ENCODE data around the gene SF3B1. TPM values are rescaled to one million over a fixed set of nuclear protein-coding genes. Genes with fewer than 3 reads are reported as not detected.

SF3B1 gene
- total RNA-seq = 163 and 188 TPM in 2 replicates

GRCh38 chr2:197434541-197435513 is at the start of gene SF3B1:
Gene SF3B1, minus strand, starts transcription at chr2:197435028. Its CDS starts 29 bp downstream, at chr2:197434999.

DNA sequence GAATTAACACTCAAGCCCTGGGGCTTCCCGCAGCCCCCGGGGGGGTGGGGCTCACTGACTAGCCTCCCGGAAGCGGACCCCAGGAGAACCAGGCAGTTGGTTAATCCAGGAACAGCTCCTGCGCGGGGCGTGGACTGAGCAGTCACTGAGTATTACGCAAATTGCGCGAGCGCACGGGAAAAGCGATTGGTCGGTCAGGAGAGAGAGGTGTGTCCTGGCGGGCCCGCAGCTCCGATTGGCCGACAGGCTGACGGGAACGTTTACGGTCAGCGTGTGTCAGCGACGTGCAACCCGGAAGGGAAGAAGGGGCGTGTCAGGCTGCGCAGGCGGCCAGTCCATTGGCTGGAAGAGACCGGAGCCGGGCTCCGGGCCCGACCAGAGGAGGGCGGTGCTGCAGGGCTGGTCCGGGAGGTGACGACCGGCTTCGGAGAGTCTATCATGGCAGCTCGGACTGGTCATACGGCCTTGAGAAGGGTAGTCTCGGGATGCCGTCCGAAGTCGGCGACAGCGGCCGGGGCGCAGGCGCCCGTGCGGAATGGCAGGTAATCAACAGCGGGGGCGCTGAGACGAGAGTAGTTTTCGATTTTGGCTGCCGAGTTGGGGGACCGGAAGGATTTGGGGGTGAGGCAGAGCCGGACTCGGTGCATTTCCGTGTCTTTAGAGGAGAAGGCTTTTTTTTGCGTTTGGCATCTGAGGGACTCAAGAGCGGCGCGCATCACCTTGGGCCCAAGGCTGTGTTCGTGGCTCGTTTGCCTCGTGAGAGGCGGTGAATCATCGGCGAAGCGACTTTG is 18.5 kb upstream of the SF3B1 start, which contains the start of gene COQ10B:
TSS of gene COQ10B (plus strand) at position 430 of the 791 bp plus-strand sequence. CDS start at position 439, 9 bp downstream.

Other genes with a start within 250 kb of the SF3B1 start
- gene ANKRD44, start 124.2 kb downstream of the SF3B1 start, total RNA-seq = 4.9 and 6.0 TPM in 2 replicates
- 39.8 and 44.9 TPM in 2 replicates for gene COQ10B, start 18.5 kb upstream of the SF3B1 start, total RNA-seq
- gene HSPD1, start 64.8 kb upstream of the SF3B1 start, total RNA-seq = 182 and 183 TPM in 2 replicates
- 83.3 and 114 TPM in 2 replicates for gene HSPE1, start 65.4 kb upstream of the SF3B1 start, total RNA-seq
- 23.3 and 23.6 TPM in 2 replicates for gene MOB4, start 81.0 kb upstream of the SF3B1 start, total RNA-seq
- 6.9 and 10.5 TPM in 2 replicates for gene RFTN2, start 240.6 kb upstream of the SF3B1 start, total RNA-seq

Measured in smooth muscle cell of bladder (primary cell).